CD4-positive, CD25-positive, alpha-beta regulatory T cell (primary cell): Measurements from ENCODE around the gene SYT9. TPM values are rescaled to one million over a fixed set of nuclear protein-coding genes. Genes with fewer than 3 reads are reported as not detected.

Experiments
- ATAC-seq, 2 donors: fragments of 150-1000 bp; cut with Tn5 transposase; one replicate each; pipeline ENCODE4 v1.10.0; 2021; ENCODE audit warnings: low read depth in 2 of 2, moderate number of reproducible peaks in 2 of 2, moderate library complexity in 1 of 2
- DNase-seq, 3 donors: peaks; one replicate each; pipeline versions ENCODE4 v3.0.0 to v3.0.0-alpha.2; 2012 to 2022; ENCODE audit warnings: mixed read lengths in 1 of 3
- H3K27ac ChIP-seq: one replicate; pipeline ENCODE4 v1.7.0; 2013; ENCODE audit warnings: mild to moderate bottlenecking, low read length; ENCODE audit not compliant: insufficient read depth, poor library complexity, severe bottlenecking
- H3K27me3 ChIP-seq: one replicate; pipeline ENCODE4 v1.7.0; 2013; ENCODE audit warnings: low read length; ENCODE audit not compliant: control insufficient read depth, insufficient read depth
- H3K36me3 ChIP-seq: one replicate; pipeline ENCODE4 v1.7.0; 2013; ENCODE audit warnings: mild to moderate bottlenecking, low read length, moderate library complexity; ENCODE audit not compliant: control insufficient read depth, insufficient read depth
- H3K4me1 ChIP-seq: 2 replicates; pipeline ENCODE4 v1.7.0; 2013; ENCODE audit warnings: mild to moderate bottlenecking, low read length; ENCODE audit not compliant: insufficient read depth, control insufficient read depth, poor library complexity, severe bottlenecking
- H3K4me3 ChIP-seq: one replicate; pipeline ENCODE4 v1.7.0; 2013; ENCODE audit warnings: low read depth, mild to moderate bottlenecking, low read length, moderate library complexity
- H3K9me3 ChIP-seq, 2 experiments: 1 replicate in 1 of 2; 2 replicates in 1 of 2; pipeline ENCODE4 v1.7.0; 2013; ENCODE audit warnings: low read length in 2 of 2, mild to moderate bottlenecking in 1 of 2, moderate library complexity in 1 of 2; ENCODE audit not compliant: control insufficient read depth in 2 of 2
- H3K27ac Mint-ChIP-seq, 3 donors: one replicate each; pipeline ENCODE4 v1.8.0; 2020 to 2022; ENCODE audit warnings: mild to moderate bottlenecking in 3 of 3, mixed read lengths in 3 of 3, moderate library complexity in 2 of 3
- H3K27me3 Mint-ChIP-seq: one replicate; pipeline ENCODE4 v1.8.0; 2022; ENCODE audit warnings: mild to moderate bottlenecking, mixed read lengths
- H3K36me3 Mint-ChIP-seq: one replicate; pipeline ENCODE4 v1.8.0; 2020; ENCODE audit warnings: mixed read lengths
- H3K4me1 Mint-ChIP-seq, 4 donors: one replicate each; pipeline ENCODE4 v1.8.0; 2020 to 2022; ENCODE audit warnings: mixed read lengths in 4 of 4, mild to moderate bottlenecking in 1 of 4
- H3K4me3 Mint-ChIP-seq, 4 donors: one replicate each; pipeline ENCODE4 v1.8.0; 2020 to 2022; ENCODE audit warnings: mild to moderate bottlenecking in 4 of 4, mixed read lengths in 4 of 4, moderate library complexity in 3 of 4
- H3K9me3 Mint-ChIP-seq, 7 donors: one replicate each; pipeline ENCODE4 v1.8.0; 2020 to 2022; ENCODE audit warnings: mixed read lengths in 7 of 7, mild to moderate bottlenecking in 3 of 7, moderate library complexity in 2 of 7
- polyA plus RNA-seq, 4 donors: library from polyadenylated mRNA; unstranded; fragments of 300-500 nt; fragmentation: Illumina TruSeq; gene quantifications; one replicate each; pipeline ENCODE4 v1.2.3, GENCODE V29; 2021
- total RNA-seq: library from RNA; stranded (reverse); gene quantifications from one replicate; pipeline ENCODE4 v1.2.3, GENCODE V29; 2022

The SYT9 gene
- total and polyA plus RNA-seq, 5 donors from 2014 or later, result 0.10 TPM; not detected in 4

DNA sequence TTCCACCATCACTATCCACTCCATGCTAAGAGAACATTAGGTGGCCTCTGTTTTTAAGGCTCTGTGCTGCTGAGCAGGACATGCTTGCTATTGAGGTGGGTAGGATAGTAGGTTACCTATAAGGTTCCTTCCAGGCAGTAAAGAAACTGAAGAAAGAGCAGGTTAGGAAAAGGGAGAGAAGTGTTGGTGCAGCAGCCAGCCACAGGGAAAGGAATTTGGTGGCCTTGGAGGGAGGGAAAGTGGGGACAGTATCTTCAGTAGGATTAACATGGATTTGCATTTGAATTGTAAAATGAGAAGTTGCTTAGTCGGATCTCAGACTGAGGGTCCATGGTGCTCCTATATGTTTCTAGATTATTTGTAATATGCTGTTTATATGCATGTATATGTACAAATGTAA is 184.4 kb downstream of the SYT9 start:
- Histone ChIP-seq H3K4me1 (peaks cover 11% of the 10 kb centered on the region), H3K27me3 (no peaks in the 10 kb centered on the region), H3K36me3 (no peaks in the 10 kb centered on the region), H3K9me3 (no peaks in the 10 kb centered on the region), H3K4me3 (peak overlapping the region; percentile 41), H3K27ac (peak overlapping the region; percentile 41)
- H3K4me3 Mint-ChIP-seq, result peak overlapping the region in 3 of 4 donors; percentile 29 to 77 (median 61)
- DNase-seq (no peak), ATAC-seq (no peak)
- H3K36me3 Mint-ChIP-seq, result no peaks in the 10 kb centered on the region
- H3K4me1 Mint-ChIP-seq, result peaks cover 10 to 36% (median 16%) of the 10 kb centered on the region in 4 donors
- no peaks in the 10 kb centered on the region for H3K9me3 Mint-ChIP-seq
- H3K27ac Mint-ChIP-seq, result peak overlapping the region; percentile 80 to 96 (median 92)
- no peaks in the 10 kb centered on the region for H3K27me3 Mint-ChIP-seq

GRCh38 chr11:7436657-7437056 is 185.0 kb downstream of the SYT9 start:
- Mint-ChIP-seq H3K4me3 (peak overlapping the region in 2 of 4 donors; percentile 61 to 77), H3K27me3 (no peaks in the 10 kb centered on the region), H3K36me3 (no peaks in the 10 kb centered on the region), H3K4me1 (peaks cover 10 to 36% (median 16%) of the 10 kb centered on the region in 4 donors), H3K27ac (peak overlapping the region; percentile 80 to 96 (median 92)), H3K9me3 (no peaks in the 10 kb centered on the region)
- no peaks in the 10 kb centered on the region for H3K27me3 ChIP-seq
- DNase-seq, result peak in 2 of 3 donors; percentile 13 to 70
- no peaks in the 10 kb centered on the region for H3K36me3 ChIP-seq
- H3K4me1 ChIP-seq, result peaks cover 11% of the 10 kb centered on the region
- H3K4me3 ChIP-seq, result peak overlapping the region; percentile 41
- H3K27ac ChIP-seq, result peak overlapping the region; percentile 41
- peak; percentile 83 to 85 for ATAC-seq
- H3K9me3 ChIP-seq, result no peaks in the 10 kb centered on the region

DNA sequence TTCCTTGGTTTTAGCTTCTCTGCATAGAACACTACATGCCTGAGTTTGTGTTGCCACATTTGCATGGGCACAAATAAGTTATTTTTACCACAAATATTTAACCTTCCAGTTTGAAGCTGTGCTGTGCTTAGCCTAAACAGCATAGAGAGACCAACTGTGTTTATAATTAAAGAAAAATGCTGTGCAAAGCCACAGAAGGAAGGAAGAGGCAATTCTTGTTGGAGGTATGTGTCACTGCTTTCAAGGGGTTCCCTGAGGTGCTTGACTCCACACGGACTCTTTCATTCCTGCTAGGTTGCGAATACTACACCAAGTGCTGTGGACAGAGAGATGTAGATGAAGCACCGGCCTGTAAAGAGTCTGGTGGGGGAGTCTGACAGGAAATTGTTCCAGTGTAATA is 186.0 kb downstream of the SYT9 start:
- DNase-seq, result no peak
- peak overlapping the region in 2 of 3 donors; percentile 70 to 80 for H3K27ac Mint-ChIP-seq
- peaks cover 11% of the 10 kb centered on the region for H3K4me1 ChIP-seq
- no peaks in the 10 kb centered on the region for H3K27me3 Mint-ChIP-seq
- H3K4me1 Mint-ChIP-seq, result peaks cover 10 to 36% (median 16%) of the 10 kb centered on the region in 4 donors
- no peak overlapping the region for H3K4me3 ChIP-seq
- H3K36me3 Mint-ChIP-seq, result no peaks in the 10 kb centered on the region
- peak overlapping the region in 1 of 4 donors; percentile 52 for H3K4me3 Mint-ChIP-seq
- no peaks in the 10 kb centered on the region for H3K9me3 Mint-ChIP-seq
- no peak overlapping the region for H3K27ac ChIP-seq
- H3K36me3 ChIP-seq, result no peaks in the 10 kb centered on the region
- H3K9me3 ChIP-seq, result no peaks in the 10 kb centered on the region
- no peak for ATAC-seq
- no peaks in the 10 kb centered on the region for H3K27me3 ChIP-seq

DNA sequence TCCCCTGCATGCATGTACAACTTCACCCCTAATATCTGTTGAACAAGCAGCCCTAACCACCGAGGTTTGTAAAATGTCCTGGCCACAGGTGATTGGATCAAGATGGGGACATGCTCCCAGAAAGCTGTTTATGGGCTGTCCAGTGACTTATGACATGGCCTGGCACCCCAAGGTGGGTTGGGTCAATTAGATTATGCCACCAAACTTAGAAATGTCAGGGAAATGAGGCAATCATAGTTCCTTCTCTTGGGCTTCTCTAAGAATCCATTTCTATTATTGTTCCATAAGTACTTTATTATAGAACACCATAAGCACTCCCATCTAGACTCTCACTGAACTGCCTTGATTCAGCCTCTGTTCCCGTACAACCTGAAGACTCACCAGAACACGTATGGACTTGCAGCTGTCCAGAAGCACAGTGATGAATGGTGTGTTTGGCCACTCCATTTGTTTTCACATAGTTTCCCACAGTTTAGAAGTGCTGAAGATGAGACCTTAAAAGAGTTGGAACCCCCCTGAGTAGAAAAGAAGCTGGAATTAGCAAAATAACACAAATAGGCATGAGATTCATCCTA is 188.1 kb downstream of the SYT9 start:
- DNase-seq (no peak), ATAC-seq (no peak)
- Histone ChIP-seq H3K4me3 (no peak overlapping the region), H3K27ac (no peak overlapping the region), H3K36me3 (no peaks in the 10 kb centered on the region), H3K27me3 (no peaks in the 10 kb centered on the region), H3K4me1 (peaks cover 11% of the 10 kb centered on the region), H3K9me3 (no peaks in the 10 kb centered on the region)
- Mint-ChIP-seq H3K27ac (no peak overlapping the region), H3K9me3 (no peaks in the 10 kb centered on the region), H3K4me1 (peaks cover 10 to 35% (median 16%) of the 10 kb centered on the region in 4 donors), H3K4me3 (no peak overlapping the region), H3K36me3 (no peaks in the 10 kb centered on the region), H3K27me3 (no peaks in the 10 kb centered on the region)

GRCh38 chr11:7442588-7443215 is 191.0 kb downstream of the SYT9 start:
- H3K27ac Mint-ChIP-seq, result no peak overlapping the region
- ATAC-seq, result peak; percentile 66 to 72

GRCh38 chr11:7444091-7444981 is 192.6 kb downstream of the SYT9 start:
- Mint-ChIP-seq H3K27ac (no peak overlapping the region), H3K27me3 (no peaks in the 10 kb centered on the region), H3K36me3 (no peaks in the 10 kb centered on the region), H3K4me3 (no peak overlapping the region), H3K4me1 (no peaks in the 10 kb centered on the region), H3K9me3 (no peaks in the 10 kb centered on the region)
- DNase-seq (no peak), ATAC-seq (no peak)
- Histone ChIP-seq H3K27ac (no peak overlapping the region), H3K4me3 (no peak overlapping the region), H3K36me3 (no peaks in the 10 kb centered on the region), H3K27me3 (no peaks in the 10 kb centered on the region), H3K9me3 (no peaks in the 10 kb centered on the region), H3K4me1 (no peaks in the 10 kb centered on the region)

More at GRCh38 chr11:7442588-7443215, 191.0 kb downstream of the SYT9 start:
- Mint-ChIP-seq H3K27me3 (no peaks in the 10 kb centered on the region), H3K4me1 (peaks cover 0 to 11% (median 0%) of the 10 kb centered on the region in 4 donors), H3K4me3 (no peak overlapping the region), H3K9me3 (no peaks in the 10 kb centered on the region), H3K36me3 (no peaks in the 10 kb centered on the region)
- no peaks in the 10 kb centered on the region for H3K9me3 ChIP-seq
- H3K27me3 ChIP-seq, result no peaks in the 10 kb centered on the region
- H3K27ac ChIP-seq, result no peak overlapping the region
- H3K36me3 ChIP-seq, result no peaks in the 10 kb centered on the region
- DNase-seq, result peak; percentile 35 to 65 (median 57)
- H3K4me1 ChIP-seq, result no peaks in the 10 kb centered on the region
- no peak overlapping the region for H3K4me3 ChIP-seq

DNA sequence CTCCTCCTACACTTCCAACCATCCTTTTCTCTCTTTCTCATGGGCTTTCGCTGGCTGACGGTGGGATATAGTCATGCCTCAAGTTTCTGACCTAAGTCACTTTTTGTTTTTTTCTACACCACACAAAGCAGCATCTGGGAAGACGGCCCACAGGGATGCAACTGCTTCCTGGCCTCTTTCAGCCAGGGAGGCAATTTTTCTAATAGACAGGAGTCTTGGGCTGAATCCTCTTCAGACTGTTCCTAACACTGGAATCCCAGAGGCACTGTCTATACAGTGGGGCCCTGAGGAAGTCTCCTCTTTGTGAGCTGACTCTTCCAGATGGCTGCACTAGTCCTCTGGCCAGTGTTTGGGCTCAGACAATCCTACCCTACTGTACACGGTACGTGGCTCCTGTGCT is 193.9 kb downstream of the SYT9 start:
- H3K4me3 Mint-ChIP-seq, result peak overlapping the region in 1 of 4 donors; percentile 3
- no peak overlapping the region for H3K27ac Mint-ChIP-seq
- Histone ChIP-seq H3K4me1 (no peaks in the 10 kb centered on the region), H3K9me3 (no peaks in the 10 kb centered on the region), H3K4me3 (no peak overlapping the region), H3K36me3 (no peaks in the 10 kb centered on the region), H3K27ac (no peak overlapping the region), H3K27me3 (no peaks in the 10 kb centered on the region)
- no peaks in the 10 kb centered on the region for H3K27me3 Mint-ChIP-seq
- no peaks in the 10 kb centered on the region for H3K4me1 Mint-ChIP-seq
- no peaks in the 10 kb centered on the region for H3K9me3 Mint-ChIP-seq
- ATAC-seq, result no peak
- DNase-seq, result no peak
- no peaks in the 10 kb centered on the region for H3K36me3 Mint-ChIP-seq
